ENCODE results near the gene WDR64.
"Not testable (repeated sequence)": the region's sequence is repeated elsewhere in the genome, so short reads cannot be mapped to it uniquely, and the experiment has no call there.

Gene WDR64

GRCh38 chr1:241696172-241696814 lies 44.2 kb downstream of the WDR64 start:
- in situ Hi-C loops (cut with MboI; ENCODE audit: low sequenced_read_pairs): no loop called here

- in situ Hi-C loops (cut with MboI; ENCODE audit: low sequenced_read_pairs): no loop called here
These were observed 44.9 kb downstream of the WDR64 start for GRCh38 chr1:241696815-241697639.

GRCh38 chr1:241697640-241698018 lies 45.5 kb downstream of the WDR64 start:
- in situ Hi-C loops (cut with MboI; ENCODE audit: low sequenced_read_pairs): no loop called here

- in situ Hi-C loops (cut with MboI; ENCODE audit: low sequenced_read_pairs): no loop called here
These were observed 46.1 kb downstream of the WDR64 start for GRCh38 chr1:241698177-241698576.

- in situ Hi-C loops (cut with MboI; ENCODE audit: low sequenced_read_pairs): no loop called here
These were observed 49.6 kb downstream of the WDR64 start for GRCh38 chr1:241701483-241702295.

- in situ Hi-C loops (cut with MboI; ENCODE audit: low sequenced_read_pairs): no loop called here
These were observed 50.6 kb downstream of the WDR64 start for GRCh38 chr1:241702442-241703373.

GRCh38 chr1:241703739-241704138 lies 51.7 kb downstream of the WDR64 start:
- in situ Hi-C loops (cut with MboI; ENCODE audit: low sequenced_read_pairs): not testable (repeated sequence)

GRCh38 chr1:241706257-241706656 lies 54.2 kb downstream of the WDR64 start:
- in situ Hi-C loops (cut with MboI; ENCODE audit: low sequenced_read_pairs): no loop called here

- in situ Hi-C loops (cut with MboI; ENCODE audit: low sequenced_read_pairs): no loop called here
These were observed 54.9 kb downstream of the WDR64 start for GRCh38 chr1:241706967-241707366.

GRCh38 chr1:241707442-241707841 lies 55.4 kb downstream of the WDR64 start:
- in situ Hi-C loops (cut with MboI; ENCODE audit: low sequenced_read_pairs): no loop called here

GRCh38 chr1:241711326-241711725 lies 59.2 kb downstream of the WDR64 start:
- in situ Hi-C loops (cut with MboI; ENCODE audit: low sequenced_read_pairs): no loop called here

- in situ Hi-C loops (cut with MboI; ENCODE audit: low sequenced_read_pairs): no loop called here
These were observed 61.2 kb downstream of the WDR64 start for GRCh38 chr1:241713316-241713715.

GRCh38 chr1:241714321-241715218 lies 62.5 kb downstream of the WDR64 start:
- in situ Hi-C loops (cut with MboI; ENCODE audit: low sequenced_read_pairs): no loop called here

- in situ Hi-C loops (cut with MboI; ENCODE audit: low sequenced_read_pairs): no loop called here
These were observed 63.4 kb downstream of the WDR64 start for GRCh38 chr1:241715435-241715834.

- in situ Hi-C loops (cut with MboI; ENCODE audit: low sequenced_read_pairs): no loop called here
These were observed 63.9 kb downstream of the WDR64 start for GRCh38 chr1:241715956-241716355.

- in situ Hi-C loops (cut with MboI; ENCODE audit: low sequenced_read_pairs): no loop called here
These were observed 65.0 kb downstream of the WDR64 start for GRCh38 chr1:241716915-241717656.

GRCh38 chr1:241717975-241718374 lies 65.9 kb downstream of the WDR64 start:
- in situ Hi-C loops (cut with MboI; ENCODE audit: low sequenced_read_pairs): no loop called here

- in situ Hi-C loops (cut with MboI; ENCODE audit: low sequenced_read_pairs): no loop called here
These were observed 68.9 kb downstream of the WDR64 start for GRCh38 chr1:241721011-241721410.

GRCh38 chr1:241722947-241723346 lies 70.9 kb downstream of the WDR64 start:
- in situ Hi-C loops (cut with MboI; ENCODE audit: low sequenced_read_pairs): no loop called here

All from hTERT RPE-1 (cell line).